Ramos (cell line): ENCODE measurements around the gene LBX2.
"Not testable (repeated sequence)": the region's sequence is repeated elsewhere in the genome, so short reads cannot be mapped to it uniquely, and the experiment has no call there.

Experiments
- in situ Hi-C: fragments of 300-500 bp; cut with MboI; formaldehyde crosslinking; loops from one replicate; pipeline ENCODE4 v1.14.3; 2022; ENCODE audit warnings: low sequenced_read_pairs; ENCODE audit not compliant: unreplicated experiment

LBX2 gene

GRCh38 chr2:74459503-74460118 lies 39.8 kb downstream of the LBX2 start:
- in situ Hi-C loops, result not testable (repeated sequence)

- in situ Hi-C loops, result no loop called here
Observed at GRCh38 chr2:74458938-74459363, 40.5 kb downstream of the LBX2 start.

GRCh38 chr2:74458132-74458937 lies 41.1 kb downstream of the LBX2 start, which contains the start of gene WBP1:
WBP1 (plus strand) TSS chr2:74458438; CDS start chr2:74458603, 165 bp downstream.
- in situ Hi-C loops, result no loop called here

GRCh38 chr2:74457549-74458131 lies 41.8 kb downstream of the LBX2 start:
- in situ Hi-C loops, result no loop called here

GRCh38 chr2:74457129-74457548 lies 42.3 kb downstream of the LBX2 start:
- in situ Hi-C loops, result no loop called here

- in situ Hi-C loops, result no loop called here
Observed at GRCh38 chr2:74454654-74455511, 44.5 kb downstream of the LBX2 start, which contains the start of gene INO80B. INO80B (plus strand) TSS chr2:74455087; CDS start chr2:74455117, 30 bp downstream.

- in situ Hi-C loops, result no loop called here
Observed at GRCh38 chr2:74450570-74451190, 48.7 kb downstream of the LBX2 start.

GRCh38 chr2:74448771-74449170 lies 50.6 kb downstream of the LBX2 start:
- in situ Hi-C loops, result no loop called here
